K562 (cell line): ENCODE measurements around the gene HTT-AS. TPM values are rescaled to one million over a fixed set of nuclear protein-coding genes. Genes with fewer than 3 reads are reported as not detected.

ENCODE experiments used
- polyA plus RNA-seq, 8 experiments: library from polyadenylated mRNA; depleted of rRNA in 4 of 8; stranded (reverse) in 5 of 8; unstranded in 3 of 8; fragments of >200 nt; fragmentation: Nextera tagmentation in 2 of 8; fragmentation: Illumina TruSeq in 1 of 8; extraction: Ambion mirVana in 2 of 8; extraction: Trizol in 1 of 8; gene quantifications; 2 replicates each; pipeline versions ENCODE4 v1.2.1 to v1.2.3, GENCODE V29; 2011 to 2014; ENCODE audit warnings: inconsistent platforms in 1 of 8, missing spikeins in 1 of 8
- small RNA-seq: library from RNA; depleted of rRNA; stranded (forward); fragments of <200 nt; gene quantifications from one replicate; pipeline ENCODE3, GENCODE V24; 2014
- total RNA-seq, 7 experiments: library from RNA; depleted of rRNA in 6 of 7; stranded (reverse); fragments of >200 nt in 6 of 7; fragmentation: Illumina TruSeq in 2 of 7; extraction: Trizol in 2 of 7; gene quantifications; 2 replicates each; pipeline versions ENCODE4 v1.2.1 to v1.2.3, GENCODE V29; 2011 to 2021; ENCODE audit warnings: low replicate concordance in 1 of 7

Gene HTT-AS
- total and polyA plus RNA-seq, 9 of the 15 experiments (the other 6 are each of a cell fraction or from before 2014, with no cell fraction given), result not detected

Small RNAs within 50 kb of the gene (small RNA-seq; reads per million reads assigned to genes)
- gene RF02134, result not detected
- gene RF02135, result not detected
- gene RNU6-204P, result not detected

Other genes with a start within 250 kb of the HTT-AS start
- gene ADD1, start 230.7 kb downstream of the HTT-AS start, total RNA-seq (2014; rRNA removed), result 104 and 140 TPM in 2 replicates
- 67.1 and 80.8 TPM in 2 replicates for gene ADD1, start 230.7 kb downstream of the HTT-AS start, total RNA-seq (2014; rRNA removed; fragmentation: Illumina TruSeq; extraction: Trizol)
- gene ADD1, start 230.7 kb downstream of the HTT-AS start, total RNA-seq (2015; rRNA removed; fragmentation: Illumina TruSeq; extraction: Trizol), result 74.0 and 76.9 TPM in 2 replicates
- 145 and 153 TPM in 2 replicates for gene ADD1, start 230.7 kb downstream of the HTT-AS start, total RNA-seq (2021)
- gene ADD1, start 230.7 kb downstream of the HTT-AS start, polyA plus RNA-seq (2011; rRNA removed), result 72.4 and 77.0 TPM in 2 replicates
- gene ADD1, start 230.7 kb downstream of the HTT-AS start, polyA plus RNA-seq (2014; fragmentation: Illumina TruSeq; extraction: Trizol), result 99.7 and 110 TPM in 2 replicates
- gene ADD1, start 230.7 kb downstream of the HTT-AS start, polyA plus RNA-seq (2014; fragmentation: Nextera tagmentation; extraction: Ambion mirVana), result 10 to 100 TPM; 17.5 to 20.7 TPM
- 87.7 and 121 TPM in 2 replicates for gene ADD1, start 230.7 kb downstream of the HTT-AS start, polyA plus RNA-seq (2014; rRNA removed)
- gene NOP14, start 111.1 kb downstream of the HTT-AS start, total RNA-seq (2014; rRNA removed), result 50.9 and 56.1 TPM in 2 replicates
- gene NOP14, start 111.1 kb downstream of the HTT-AS start, total RNA-seq (2014; rRNA removed; fragmentation: Illumina TruSeq; extraction: Trizol), result 53.8 and 55.0 TPM in 2 replicates
- 61.1 and 61.7 TPM in 2 replicates for gene NOP14, start 111.1 kb downstream of the HTT-AS start, total RNA-seq (2015; rRNA removed; fragmentation: Illumina TruSeq; extraction: Trizol)
- gene NOP14, start 111.1 kb downstream of the HTT-AS start, total RNA-seq (2021), result 69.8 and 76.0 TPM in 2 replicates
- gene NOP14, start 111.1 kb downstream of the HTT-AS start, polyA plus RNA-seq (2011; rRNA removed), result 13.4 and 15.2 TPM in 2 replicates
- gene NOP14, start 111.1 kb downstream of the HTT-AS start, polyA plus RNA-seq (2014; fragmentation: Illumina TruSeq; extraction: Trizol), result 62.1 and 62.4 TPM in 2 replicates
- gene NOP14, start 111.1 kb downstream of the HTT-AS start, polyA plus RNA-seq (2014; fragmentation: Nextera tagmentation; extraction: Ambion mirVana), result 10 to 100 TPM; 12.7 to 12.9 TPM
- 30.1 and 33.3 TPM in 2 replicates for gene NOP14, start 111.1 kb downstream of the HTT-AS start, polyA plus RNA-seq (2014; rRNA removed)
- 2.5 and 3.1 TPM in 2 replicates for gene GRK4, start 111.0 kb downstream of the HTT-AS start, total RNA-seq (2014; rRNA removed)
- 4.5 and 4.6 TPM in 2 replicates for gene GRK4, start 111.0 kb downstream of the HTT-AS start, total RNA-seq (2014; rRNA removed; fragmentation: Illumina TruSeq; extraction: Trizol)
- 3.3 and 3.6 TPM in 2 replicates for gene GRK4, start 111.0 kb downstream of the HTT-AS start, total RNA-seq (2015; rRNA removed; fragmentation: Illumina TruSeq; extraction: Trizol)
- 4.8 and 4.9 TPM in 2 replicates for gene GRK4, start 111.0 kb downstream of the HTT-AS start, total RNA-seq (2021)
- gene GRK4, start 111.0 kb downstream of the HTT-AS start, polyA plus RNA-seq (2011; rRNA removed), result 3.3 and 4.0 TPM in 2 replicates
- 2.6 and 3.0 TPM in 2 replicates for gene GRK4, start 111.0 kb downstream of the HTT-AS start, polyA plus RNA-seq (2014; fragmentation: Illumina TruSeq; extraction: Trizol)
- 1 to 10 TPM; 1.1 to 1.2 TPM for gene GRK4, start 111.0 kb downstream of the HTT-AS start, polyA plus RNA-seq (2014; fragmentation: Nextera tagmentation; extraction: Ambion mirVana)
- gene GRK4, start 111.0 kb downstream of the HTT-AS start, polyA plus RNA-seq (2014; rRNA removed), result 2.6 and 2.9 TPM in 2 replicates
- gene HTT, start 143 bp upstream of the HTT-AS start, total RNA-seq (2014; rRNA removed), result 13.3 and 19.2 TPM in 2 replicates
- 14.7 and 16.3 TPM in 2 replicates for gene HTT, start 143 bp upstream of the HTT-AS start, total RNA-seq (2014; rRNA removed; fragmentation: Illumina TruSeq; extraction: Trizol)
- 14.5 and 16.4 TPM in 2 replicates for gene HTT, start 143 bp upstream of the HTT-AS start, total RNA-seq (2015; rRNA removed; fragmentation: Illumina TruSeq; extraction: Trizol)
- gene HTT, start 143 bp upstream of the HTT-AS start, total RNA-seq (2021), result 26.6 and 31.6 TPM in 2 replicates
- 14.7 and 15.3 TPM in 2 replicates for gene HTT, start 143 bp upstream of the HTT-AS start, polyA plus RNA-seq (2011; rRNA removed)
- gene HTT, start 143 bp upstream of the HTT-AS start, polyA plus RNA-seq (2014; fragmentation: Illumina TruSeq; extraction: Trizol), result 22.2 and 23.3 TPM in 2 replicates
- gene HTT, start 143 bp upstream of the HTT-AS start, polyA plus RNA-seq (2014; fragmentation: Nextera tagmentation; extraction: Ambion mirVana), result under 1 TPM; 0.66 to 0.97 TPM
- gene HTT, start 143 bp upstream of the HTT-AS start, polyA plus RNA-seq (2014; rRNA removed), result 12.6 and 19.9 TPM in 2 replicates
- gene MSANTD1, start 174.6 kb upstream of the HTT-AS start, total RNA-seq (2014; rRNA removed), result 0.12 TPM in 1 of 2 replicates, not detected in the other
- 0.04 TPM in 1 of 2 replicates, not detected in the other for gene MSANTD1, start 174.6 kb upstream of the HTT-AS start, total RNA-seq (2014; rRNA removed; fragmentation: Illumina TruSeq; extraction: Trizol)
- 0.07 TPM in 1 of 2 replicates, not detected in the other for gene MSANTD1, start 174.6 kb upstream of the HTT-AS start, total RNA-seq (2015; rRNA removed; fragmentation: Illumina TruSeq; extraction: Trizol)
- gene MSANTD1, start 174.6 kb upstream of the HTT-AS start, total RNA-seq (2021), result 0.09 TPM in 1 of 2 replicates, not detected in the other
- not detected in 2 replicates for gene MSANTD1, start 174.6 kb upstream of the HTT-AS start, polyA plus RNA-seq (2011; rRNA removed)
- not detected in 2 replicates for gene MSANTD1, start 174.6 kb upstream of the HTT-AS start, polyA plus RNA-seq (2014; fragmentation: Illumina TruSeq; extraction: Trizol)
- gene MSANTD1, start 174.6 kb upstream of the HTT-AS start, polyA plus RNA-seq (2014; fragmentation: Nextera tagmentation; extraction: Ambion mirVana), result not detected
- gene MSANTD1, start 174.6 kb upstream of the HTT-AS start, polyA plus RNA-seq (2014; rRNA removed), result not detected in 2 replicates
- 3.6 and 4.7 TPM in 2 replicates for gene RGS12, start 218.5 kb upstream of the HTT-AS start, total RNA-seq (2014; rRNA removed)
- gene RGS12, start 218.5 kb upstream of the HTT-AS start, total RNA-seq (2014; rRNA removed; fragmentation: Illumina TruSeq; extraction: Trizol), result 5.7 and 6.4 TPM in 2 replicates
- 6.3 and 6.4 TPM in 2 replicates for gene RGS12, start 218.5 kb upstream of the HTT-AS start, total RNA-seq (2015; rRNA removed; fragmentation: Illumina TruSeq; extraction: Trizol)
- gene RGS12, start 218.5 kb upstream of the HTT-AS start, total RNA-seq (2021), result 6.8 and 8.8 TPM in 2 replicates
- gene RGS12, start 218.5 kb upstream of the HTT-AS start, polyA plus RNA-seq (2011; rRNA removed), result 4.3 and 5.8 TPM in 2 replicates
- 5.5 and 6.4 TPM in 2 replicates for gene RGS12, start 218.5 kb upstream of the HTT-AS start, polyA plus RNA-seq (2014; fragmentation: Illumina TruSeq; extraction: Trizol)
- under 1 TPM; 0.30 to 0.42 TPM for gene RGS12, start 218.5 kb upstream of the HTT-AS start, polyA plus RNA-seq (2014; fragmentation: Nextera tagmentation; extraction: Ambion mirVana)
- 4.2 and 5.1 TPM in 2 replicates for gene RGS12, start 218.5 kb upstream of the HTT-AS start, polyA plus RNA-seq (2014; rRNA removed)